Epithelial cell of esophagus (primary cell): Measurements from ENCODE around the gene C15orf40.

Experiments used
- DNase-seq: peaks from one replicate; pipeline ENCODE4 v3.0.0; 2010; ENCODE audit warnings: low read depth
- H3K4me3 ChIP-seq: 2 replicates; pipeline ENCODE4 v1.5.1; 2011; ENCODE audit warnings: mild to moderate bottlenecking, low read length, control low read depth
- TF ChIP-seq, protein P1 (sequence below): IDR thresholded peaks from 2 replicates; pipeline ENCODE4 v1.5.1; 2011; ENCODE audit warnings: low read depth, mild to moderate bottlenecking, low read length, control low read depth, inconsistent platforms; ENCODE audit not compliant: insufficient read depth; ENCODE audit errors: missing control alignments

The C15orf40 gene

DNA sequence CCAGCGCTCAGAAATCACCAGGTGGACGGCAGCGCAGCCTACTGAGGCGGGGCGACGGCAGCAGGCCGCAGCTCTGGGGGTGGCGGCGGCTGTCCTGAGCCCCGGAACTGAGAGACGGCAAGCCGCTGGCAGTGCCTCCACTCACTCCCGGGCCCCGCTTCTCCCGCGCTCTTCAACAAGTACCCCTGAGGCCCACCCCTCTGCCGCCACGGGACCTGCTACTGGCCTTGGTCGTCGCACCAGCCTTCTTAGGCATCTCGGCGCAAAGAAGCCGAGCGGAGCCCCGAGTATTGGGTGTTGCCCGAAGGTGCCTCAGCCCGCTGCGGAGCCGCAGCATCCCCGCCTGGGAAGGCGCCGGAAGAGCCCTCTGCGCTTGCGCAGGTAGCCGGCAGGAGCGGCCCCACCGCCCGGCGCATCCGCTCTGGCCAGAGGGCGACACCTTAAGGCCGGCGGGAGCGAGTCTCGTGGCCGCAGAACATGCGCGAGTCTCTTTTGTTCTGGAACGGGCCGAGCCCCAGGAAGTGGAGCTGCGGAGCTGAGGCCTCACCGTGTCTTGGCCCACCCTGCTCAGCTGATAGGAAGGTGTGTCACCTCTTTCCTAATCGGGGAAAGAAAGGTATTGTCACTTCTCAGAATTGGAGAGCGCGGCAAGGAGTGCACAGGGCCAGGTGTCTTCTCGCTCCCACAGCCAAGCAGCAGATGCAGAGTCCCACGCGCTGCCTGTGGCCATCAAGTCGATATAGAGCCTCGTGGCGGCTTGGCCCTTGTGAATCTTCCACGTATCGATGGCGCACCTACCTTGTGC, at the start of gene C15orf40:
Gene C15orf40 (minus strand): TSS at position 369 of the 805 bp plus-strand sequence. CDS start 32 bp downstream, at position 337.
- TF ChIP-seq, protein P1, sequence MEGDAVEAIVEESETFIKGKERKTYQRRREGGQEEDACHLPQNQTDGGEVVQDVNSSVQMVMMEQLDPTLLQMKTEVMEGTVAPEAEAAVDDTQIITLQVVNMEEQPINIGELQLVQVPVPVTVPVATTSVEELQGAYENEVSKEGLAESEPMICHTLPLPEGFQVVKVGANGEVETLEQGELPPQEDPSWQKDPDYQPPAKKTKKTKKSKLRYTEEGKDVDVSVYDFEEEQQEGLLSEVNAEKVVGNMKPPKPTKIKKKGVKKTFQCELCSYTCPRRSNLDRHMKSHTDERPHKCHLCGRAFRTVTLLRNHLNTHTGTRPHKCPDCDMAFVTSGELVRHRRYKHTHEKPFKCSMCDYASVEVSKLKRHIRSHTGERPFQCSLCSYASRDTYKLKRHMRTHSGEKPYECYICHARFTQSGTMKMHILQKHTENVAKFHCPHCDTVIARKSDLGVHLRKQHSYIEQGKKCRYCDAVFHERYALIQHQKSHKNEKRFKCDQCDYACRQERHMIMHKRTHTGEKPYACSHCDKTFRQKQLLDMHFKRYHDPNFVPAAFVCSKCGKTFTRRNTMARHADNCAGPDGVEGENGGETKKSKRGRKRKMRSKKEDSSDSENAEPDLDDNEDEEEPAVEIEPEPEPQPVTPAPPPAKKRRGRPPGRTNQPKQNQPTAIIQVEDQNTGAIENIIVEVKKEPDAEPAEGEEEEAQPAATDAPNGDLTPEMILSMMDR, result peak; percentile 35
- peak within 1 kb of the TSS; percentile 99 for H3K4me3 ChIP-seq
- peak; percentile 93 for DNase-seq

DNA sequence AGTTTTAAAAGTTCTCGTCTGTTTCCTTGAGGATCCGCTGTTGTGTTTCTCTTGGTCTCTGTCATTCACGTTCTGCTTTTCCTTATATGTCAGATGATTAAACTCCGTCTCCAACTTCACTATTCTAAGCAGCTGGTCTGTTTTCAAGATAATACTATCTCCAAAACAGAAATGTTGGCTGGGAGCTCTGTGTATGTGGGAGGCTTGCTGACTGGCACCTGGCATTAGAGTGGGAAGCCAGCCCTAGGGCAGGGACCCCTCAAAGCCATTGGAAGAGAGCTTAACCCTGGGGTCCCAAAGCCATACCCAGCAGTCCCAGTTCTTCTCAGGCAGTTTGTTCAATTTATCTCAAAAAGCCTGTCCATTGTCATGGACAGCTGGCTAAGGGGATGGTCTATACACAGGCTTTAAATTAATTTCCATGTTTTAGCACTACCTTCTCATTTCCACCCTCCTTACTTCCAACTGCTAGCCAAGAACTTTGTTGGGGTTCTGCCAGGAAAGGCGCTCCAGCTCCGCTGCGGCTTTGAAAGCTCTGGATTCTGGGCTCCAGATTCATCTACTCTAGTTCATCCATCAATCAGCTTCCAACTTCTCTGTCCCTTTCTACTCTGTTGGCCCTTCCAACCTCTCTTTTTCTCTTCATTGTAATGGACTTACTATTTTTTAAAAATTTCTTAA, 46.4 kb upstream of the C15orf40 start:
- no peak overlapping the region for H3K4me3 ChIP-seq
- no peak for DNase-seq
- TF ChIP-seq, protein P1, result no peak

DNA sequence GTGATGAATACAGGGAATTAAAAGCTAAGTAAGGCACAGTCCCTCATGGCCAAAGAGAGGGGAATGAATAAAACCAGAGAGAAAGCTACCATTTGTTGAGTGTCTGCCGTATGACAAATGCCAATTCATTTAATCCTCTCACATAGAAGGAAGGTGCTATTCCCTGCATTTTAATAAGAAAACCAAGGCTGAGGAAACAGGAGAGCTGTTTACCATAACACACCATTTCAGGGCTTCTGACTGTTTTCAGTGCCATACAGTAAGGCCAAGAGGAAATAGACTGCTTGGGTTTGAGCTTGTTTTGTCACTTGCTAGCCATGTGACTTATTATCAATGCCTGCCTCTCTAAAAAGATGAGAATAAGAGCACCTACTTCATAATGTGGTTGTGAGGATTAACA, 45.6 kb upstream of the C15orf40 start:
- no peak for DNase-seq
- H3K4me3 ChIP-seq, result no peak overlapping the region
- TF ChIP-seq, protein P1, result no peak

DNA sequence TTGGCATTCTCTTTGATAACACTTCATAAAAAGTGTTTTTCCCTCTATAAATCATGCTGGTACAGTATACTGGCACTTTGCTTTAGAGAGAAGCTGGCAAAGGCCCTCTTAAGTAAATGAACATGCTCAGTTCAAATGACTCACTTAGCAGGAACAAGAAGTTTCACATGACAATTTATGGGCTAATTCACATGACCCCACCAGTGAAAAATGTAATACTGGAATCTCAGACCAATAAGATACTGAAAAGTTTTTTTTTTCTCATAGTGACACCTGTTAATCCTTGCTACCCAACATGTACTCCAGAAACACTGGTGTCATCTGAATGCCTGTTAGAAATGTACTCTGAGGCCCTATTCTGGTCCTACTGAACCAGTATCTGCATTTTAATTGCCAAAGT, 41.7 kb upstream of the C15orf40 start:
- TF ChIP-seq, protein P1, result no peak
- no peak overlapping the region for H3K4me3 ChIP-seq
- peak; percentile 85 for DNase-seq

DNA sequence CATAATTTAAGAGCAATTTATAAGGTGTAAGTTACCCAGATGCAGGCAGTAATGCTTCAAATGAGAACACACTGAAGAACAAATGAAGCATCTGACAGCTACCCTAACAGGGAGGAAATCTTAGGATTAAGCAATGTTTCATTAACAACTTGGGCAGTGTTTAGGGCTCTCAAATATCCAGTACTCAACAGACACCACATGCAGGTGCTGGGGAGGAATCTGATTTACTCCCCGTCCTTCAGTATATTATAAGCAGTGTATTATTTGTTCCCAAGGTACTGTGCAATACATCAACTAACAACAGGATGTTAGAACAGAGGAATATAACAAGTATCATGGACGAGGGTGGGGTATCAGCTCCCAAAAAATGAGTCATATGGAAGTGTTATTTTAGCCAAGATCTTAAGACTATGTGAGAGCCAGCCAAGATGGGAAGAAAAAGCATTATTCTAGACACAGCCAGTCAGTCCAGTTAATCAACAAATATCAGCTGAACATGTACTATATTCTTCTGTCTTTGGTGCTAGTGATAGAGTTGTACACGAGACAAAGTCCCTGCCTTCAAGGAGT, 35.2 kb upstream of the C15orf40 start:
- TF ChIP-seq, protein P1, result no peak
- peak; percentile 55 for DNase-seq
- no peak overlapping the region for H3K4me3 ChIP-seq

DNA sequence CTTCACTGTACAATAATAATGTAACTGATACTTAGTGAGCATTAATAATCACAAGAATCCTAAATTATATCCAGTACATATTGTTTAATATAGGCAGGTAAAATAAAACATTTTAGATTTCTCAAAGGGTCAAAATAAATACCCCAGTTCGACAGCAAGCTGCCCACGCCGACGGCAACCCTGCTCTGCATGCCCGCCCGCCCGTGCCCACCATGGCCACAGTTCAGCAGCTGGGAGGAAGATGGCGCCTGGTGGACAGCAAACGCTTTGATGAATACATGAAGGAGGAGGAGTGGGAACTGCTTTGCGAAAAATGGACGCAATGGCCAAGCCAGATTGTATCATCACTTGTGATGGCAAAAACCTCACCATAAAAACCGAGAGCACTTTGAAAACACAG, 32.7 kb upstream of the C15orf40 start:
- TF ChIP-seq, protein P1, result no peak
- DNase-seq, result no peak
- H3K4me3 ChIP-seq, result no peak overlapping the region
